Head of caudate nucleus (tissue), 42 donors: ENCODE results near the gene ROBO2.
"Not testable (repeated sequence)": the region's sequence is repeated elsewhere in the genome, so short reads cannot be mapped to it uniquely, and the experiment has no call there.

Source experiments
- DNase-seq, 42 donors: peaks; one replicate each; pipeline versions ENCODE4 v3.0.0 to v3.0.0-alpha.2; 2020 to 2021; ENCODE audit warnings: mixed read lengths in 7 of 42
- intact Hi-C: fragments of 100-400 bp; cut with DNase I; formaldehyde crosslinking; loops from one replicate; pipeline ENCODE4 v1.15.0; 2022

The ROBO2 gene

GRCh38 chr3:77362936-77363335 lies 323.0 kb downstream of the ROBO2 start:
- peak in 1 of 42 donors; percentile 14 for DNase-seq
- intact Hi-C loops = no loop called here

GRCh38 chr3:77365152-77365551 lies 325.3 kb downstream of the ROBO2 start:
- intact Hi-C loops = no loop called here
- no peak for DNase-seq

DNA sequence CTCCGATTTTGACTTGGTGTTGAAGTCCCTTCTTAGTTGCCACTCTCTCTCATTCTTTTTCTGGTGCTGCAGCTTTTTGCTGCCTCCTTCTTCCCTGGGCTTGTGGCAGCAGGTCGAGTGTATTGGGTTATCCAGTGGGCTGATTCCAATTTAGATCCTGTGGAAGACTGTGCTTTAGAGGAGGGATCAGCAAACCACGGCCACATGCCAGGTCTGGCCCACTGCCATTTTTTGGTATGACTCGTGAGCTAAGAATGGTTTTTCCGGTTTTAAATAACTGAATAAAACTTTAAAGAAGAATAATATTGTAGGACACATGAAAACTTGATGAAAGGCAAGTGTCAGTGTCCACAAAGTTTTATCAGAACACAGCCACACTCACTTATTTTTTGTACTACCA lies 330.5 kb downstream of the ROBO2 start:
- intact Hi-C loops = no loop called here
- DNase-seq = no peak

GRCh38 chr3:77372018-77372417 lies 332.1 kb downstream of the ROBO2 start:
- DNase-seq = no peak
- intact Hi-C loops = no loop called here

DNA sequence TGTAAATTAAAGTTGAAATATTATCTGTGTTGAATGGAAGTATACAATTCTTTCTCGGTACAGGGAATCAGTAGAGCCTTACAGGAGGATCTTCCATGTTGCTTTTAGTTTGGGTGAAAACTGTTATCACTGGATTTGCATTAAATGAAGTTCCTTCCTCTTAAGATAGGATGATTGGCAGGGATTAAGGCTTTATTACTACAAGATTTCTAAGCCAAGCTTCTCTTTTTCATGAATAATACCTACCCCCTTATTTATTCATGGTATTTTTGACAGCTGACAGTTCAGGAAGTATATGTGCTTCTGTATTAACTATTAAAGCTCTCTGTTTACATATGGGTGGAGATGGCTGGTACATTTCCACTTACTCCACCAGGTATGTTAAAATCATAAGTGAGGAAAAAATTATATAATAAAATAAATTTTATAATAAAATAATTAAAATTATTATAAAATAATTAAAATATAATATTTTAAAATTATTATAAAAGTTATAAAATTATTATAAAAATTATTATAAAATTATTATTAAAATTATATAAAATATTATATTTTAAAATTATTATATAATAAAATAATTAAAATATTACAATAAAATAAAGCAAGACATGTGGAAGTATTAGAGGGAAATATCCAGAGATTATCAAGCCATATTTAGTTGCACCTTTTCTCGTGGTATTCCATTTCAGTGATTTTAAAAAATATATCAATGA lies 332.9 kb downstream of the ROBO2 start:
- DNase-seq = no peak
- intact Hi-C loops = no loop called here

DNA sequence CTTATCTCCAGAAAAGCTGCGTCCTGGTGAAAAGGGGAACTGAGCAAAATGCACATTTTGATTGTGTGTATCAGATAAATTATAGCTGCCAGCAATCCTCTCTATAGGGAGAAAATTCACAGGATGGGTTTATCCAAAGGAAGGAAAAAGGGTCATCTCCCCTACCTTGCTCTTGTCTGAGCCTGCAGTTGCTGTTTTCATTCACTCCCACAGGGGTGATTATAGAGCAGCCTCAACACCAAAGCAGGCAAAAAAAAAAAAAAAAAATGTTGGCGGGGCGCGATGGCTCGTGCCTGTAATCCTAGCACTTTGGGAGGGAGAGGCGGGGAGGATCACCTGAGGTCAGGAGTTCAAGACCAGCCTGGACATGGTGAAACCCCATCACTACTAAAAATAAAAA lies 333.7 kb downstream of the ROBO2 start:
- no peak for DNase-seq
- intact Hi-C loops = no loop called here

DNA sequence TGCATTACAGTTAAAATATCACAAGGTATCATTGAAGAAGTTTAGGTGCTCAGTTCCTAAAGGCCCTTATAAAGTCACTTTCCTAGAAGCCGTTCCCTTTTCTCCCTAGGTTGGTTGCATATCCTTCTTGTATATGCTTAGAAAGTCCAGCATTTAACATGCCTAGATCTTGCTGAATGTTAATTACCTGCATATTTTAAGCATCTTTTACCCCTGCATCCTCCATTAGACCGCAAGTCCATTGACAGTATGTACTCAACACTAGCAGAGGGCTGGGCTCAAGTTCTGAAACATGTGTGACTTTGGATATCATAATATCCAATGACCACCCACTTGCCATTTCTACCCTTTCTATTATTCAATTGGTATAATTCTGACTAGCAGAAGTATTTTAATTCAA lies 336.6 kb downstream of the ROBO2 start:
- intact Hi-C loops = no loop called here
- no peak for DNase-seq

DNA sequence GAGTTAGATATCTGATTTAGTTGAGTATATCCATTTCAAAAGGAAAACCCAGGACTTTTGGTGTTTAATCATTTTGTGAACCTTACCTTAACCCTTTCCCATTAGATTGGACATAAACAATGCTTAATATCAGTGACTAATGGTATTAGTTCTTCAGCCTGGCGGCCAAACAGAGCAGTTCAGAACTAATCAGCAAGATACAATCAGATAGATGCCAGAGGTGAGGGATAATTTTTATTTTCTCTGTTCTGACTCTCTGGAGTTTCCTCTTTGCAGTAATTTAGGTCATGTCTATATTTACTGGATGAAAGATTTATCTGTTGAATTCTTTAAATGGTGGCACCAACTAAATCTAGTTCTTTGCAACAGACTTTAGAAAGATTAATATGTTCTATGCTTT lies 337.8 kb downstream of the ROBO2 start:
- intact Hi-C loops = no loop called here
- DNase-seq = no peak

DNA sequence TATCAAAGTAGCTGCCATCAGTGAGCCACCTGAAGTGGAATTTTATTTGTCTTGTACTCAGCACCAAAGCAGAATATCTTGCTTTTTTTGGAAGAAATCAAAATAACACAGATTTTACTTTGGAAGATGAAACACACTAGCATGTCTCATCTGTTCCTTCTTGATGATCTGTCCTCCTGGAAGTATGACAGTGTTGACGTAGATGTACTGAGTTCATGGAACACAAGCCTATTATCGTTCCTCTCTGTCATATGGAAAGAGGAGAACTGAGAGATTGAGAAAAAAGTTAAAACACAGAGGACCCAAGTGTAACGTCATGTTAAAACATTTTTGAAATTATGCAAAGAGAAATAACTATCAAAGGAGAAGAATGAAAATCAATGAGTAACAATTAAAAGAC lies 340.2 kb downstream of the ROBO2 start:
- intact Hi-C loops = no loop called here

DNA sequence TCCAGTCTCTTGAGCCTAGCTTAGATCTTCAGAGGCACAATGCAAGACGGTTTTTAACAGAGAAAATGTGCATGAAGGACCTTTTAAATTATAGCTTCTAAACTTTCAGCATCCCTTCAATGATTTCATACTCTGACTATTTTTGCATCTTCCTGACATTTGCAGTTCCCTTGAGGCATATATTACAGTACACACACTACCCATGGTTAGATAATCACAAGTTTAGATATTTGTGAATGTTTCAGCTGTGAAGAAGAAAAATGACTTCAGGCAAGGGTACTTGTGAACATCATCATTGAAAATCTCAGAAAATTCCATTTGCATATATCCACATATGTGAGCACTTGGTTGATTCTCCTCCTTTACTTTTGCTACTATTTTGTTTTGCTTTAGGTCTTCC lies 341.5 kb downstream of the ROBO2 start:
- no peak for DNase-seq
- intact Hi-C loops = no loop called here

More for the DNA sequence above, 340.2 kb downstream of the ROBO2 start:
- no peak for DNase-seq

GRCh38 chr3:77392181-77392580 lies 352.3 kb downstream of the ROBO2 start:
- intact Hi-C loops = no loop called here
- no peak for DNase-seq

DNA sequence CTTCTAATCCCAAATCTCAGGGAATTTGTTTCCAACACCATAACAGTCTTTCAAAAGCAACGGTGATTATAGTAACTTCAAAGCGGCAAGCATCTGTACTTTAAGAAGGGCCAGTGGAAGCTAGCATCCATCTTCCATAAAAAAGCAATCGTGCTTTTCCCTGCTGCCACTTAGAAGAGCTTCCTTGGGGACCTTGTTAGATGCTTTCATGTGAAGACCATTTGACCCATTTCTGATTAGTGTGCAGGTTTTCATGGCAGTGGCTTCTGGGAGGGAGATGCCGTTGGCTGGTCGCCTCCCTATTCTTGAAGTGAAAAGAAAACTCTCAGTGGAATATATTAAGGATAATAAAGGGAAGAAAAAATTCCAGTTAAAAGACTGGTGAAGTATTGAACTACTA lies 354.1 kb downstream of the ROBO2 start:
- intact Hi-C loops = no loop called here
- DNase-seq = no peak

DNA sequence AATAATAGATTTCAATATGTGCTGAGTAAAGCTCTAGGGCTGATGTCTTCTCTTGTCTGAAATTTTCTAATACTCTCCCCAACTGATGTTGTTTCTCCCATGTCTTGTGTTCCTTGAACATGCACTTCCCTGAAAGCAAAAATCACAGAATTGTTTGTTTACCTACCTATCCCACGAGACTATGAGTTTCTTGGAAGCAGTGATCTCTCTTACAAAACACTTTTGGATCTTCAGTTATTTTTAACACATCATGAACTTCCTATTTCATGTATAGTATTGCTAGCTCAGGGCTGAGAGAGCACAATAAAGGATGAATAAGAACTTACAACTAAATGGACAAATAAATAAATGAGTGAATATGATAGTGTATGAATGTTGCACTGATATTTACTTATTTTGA lies 365.0 kb downstream of the ROBO2 start:
- no peak for DNase-seq
- intact Hi-C loops = no loop called here

- DNase-seq = no peak
- intact Hi-C loops = no loop called here
Measured at GRCh38 chr3:77407441-77407840, 367.5 kb downstream of the ROBO2 start.

DNA sequence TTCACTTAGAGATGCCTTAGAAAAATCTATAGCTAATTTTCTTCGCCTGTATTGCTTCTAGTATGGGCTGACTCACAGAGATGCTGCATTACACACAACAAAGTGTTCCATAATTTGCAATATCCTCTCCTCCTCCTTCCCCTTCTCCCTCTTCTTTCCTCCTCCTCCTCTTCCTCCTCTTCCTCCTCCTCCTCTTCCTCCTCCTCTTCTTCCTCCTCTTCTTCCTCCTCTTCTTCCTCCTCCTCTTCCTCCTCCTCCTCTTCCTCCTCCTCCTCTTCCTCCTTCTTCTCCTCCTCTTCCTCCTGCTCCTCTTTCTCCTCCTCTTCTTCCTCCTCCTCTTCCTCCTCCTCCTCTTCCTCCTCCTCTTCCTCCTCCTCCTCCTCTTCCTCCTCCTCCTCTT lies 370.4 kb downstream of the ROBO2 start:
- DNase-seq, intact Hi-C loops: not testable (repeated sequence)

DNA sequence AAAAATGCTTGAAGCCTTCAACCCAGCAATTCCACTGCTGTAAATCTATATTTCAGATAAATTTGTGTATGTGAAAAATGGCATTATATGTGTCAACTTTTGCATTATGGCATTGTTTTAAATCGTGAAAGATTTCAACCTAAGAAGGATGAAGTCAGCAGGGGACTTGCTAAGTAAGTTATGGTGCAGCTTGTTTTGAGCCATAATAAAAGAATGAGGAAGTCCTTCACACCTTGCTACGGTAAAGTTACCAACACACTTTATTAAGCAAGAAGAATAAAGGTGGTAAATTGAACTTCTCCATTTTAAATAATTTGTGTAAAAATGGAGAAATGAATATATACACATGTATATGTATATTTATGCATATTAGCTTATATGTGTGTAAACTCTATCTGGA lies 371.4 kb downstream of the ROBO2 start:
- no peak for DNase-seq
- intact Hi-C loops = no loop called here

GRCh38 chr3:77412021-77412438 lies 372.1 kb downstream of the ROBO2 start:
- intact Hi-C loops = no loop called here

DNA sequence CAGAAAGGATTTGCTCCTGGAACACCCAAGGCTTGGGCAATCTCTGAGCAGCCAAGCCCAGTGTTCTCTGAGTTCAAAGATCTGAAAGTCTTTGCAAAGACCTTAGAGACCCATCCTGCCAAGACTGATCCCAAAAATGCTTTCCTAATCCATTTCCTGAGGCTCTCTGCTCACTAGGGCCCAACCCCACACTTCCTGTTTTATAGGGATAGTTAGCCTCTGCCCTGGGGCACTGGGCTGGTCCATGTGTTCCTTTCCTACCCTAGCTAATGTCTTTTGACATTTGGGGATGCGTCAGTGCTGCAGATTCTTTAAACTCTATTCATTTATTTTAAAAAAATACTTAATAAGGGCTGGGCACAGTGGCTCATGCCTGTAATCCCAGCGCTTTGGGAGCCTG lies 372.7 kb downstream of the ROBO2 start:
- no peak for DNase-seq
- intact Hi-C loops = no loop called here

More at GRCh38 chr3:77412021-77412438, 372.1 kb downstream of the ROBO2 start:
- no peak for DNase-seq

DNA sequence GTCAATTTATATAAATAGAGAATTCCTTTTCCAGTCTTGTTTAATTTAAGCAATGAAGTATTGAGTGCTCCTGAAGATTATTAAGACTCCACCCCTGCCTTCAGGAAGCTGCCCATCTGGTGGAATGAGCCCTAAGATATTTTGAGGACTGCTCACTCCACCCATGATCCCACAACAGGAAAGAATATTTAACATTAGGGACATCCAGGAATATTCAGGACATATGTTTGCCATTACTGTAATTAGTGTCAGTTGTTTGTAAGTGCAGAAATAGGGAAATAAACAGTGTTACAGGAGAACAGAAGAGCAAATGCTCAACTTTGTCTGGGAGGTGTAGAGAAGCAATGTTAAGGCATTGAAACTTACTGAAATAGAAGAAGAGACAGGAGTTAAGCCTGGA lies 375.0 kb downstream of the ROBO2 start:
- intact Hi-C loops = no loop called here
- no peak for DNase-seq

- no peak for DNase-seq
- intact Hi-C loops = no loop called here
Measured at GRCh38 chr3:77420336-77420735, 380.4 kb downstream of the ROBO2 start.

DNA sequence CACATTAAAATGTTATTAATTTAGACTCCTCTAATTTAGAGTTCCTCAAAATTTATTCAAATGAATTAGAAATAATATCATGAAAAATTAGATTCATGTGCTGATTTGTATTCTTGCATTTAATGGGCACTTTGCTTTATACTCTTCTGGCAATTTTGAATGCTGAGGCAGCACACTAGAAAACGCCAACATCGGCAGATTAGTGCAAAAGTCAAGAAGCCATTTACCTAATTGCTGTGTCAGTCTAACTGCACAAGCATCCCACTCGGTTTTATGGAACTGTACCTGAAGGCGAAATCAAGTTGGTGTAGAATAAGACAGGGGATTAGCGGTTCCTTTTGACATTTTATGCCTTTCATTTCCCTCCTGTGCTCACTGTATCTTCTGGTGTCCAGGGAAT lies 382.0 kb downstream of the ROBO2 start:
- DNase-seq = peak in 14 of 42 donors; percentile 4 to 56 (median 15)
- intact Hi-C loops = no loop called here

DNA sequence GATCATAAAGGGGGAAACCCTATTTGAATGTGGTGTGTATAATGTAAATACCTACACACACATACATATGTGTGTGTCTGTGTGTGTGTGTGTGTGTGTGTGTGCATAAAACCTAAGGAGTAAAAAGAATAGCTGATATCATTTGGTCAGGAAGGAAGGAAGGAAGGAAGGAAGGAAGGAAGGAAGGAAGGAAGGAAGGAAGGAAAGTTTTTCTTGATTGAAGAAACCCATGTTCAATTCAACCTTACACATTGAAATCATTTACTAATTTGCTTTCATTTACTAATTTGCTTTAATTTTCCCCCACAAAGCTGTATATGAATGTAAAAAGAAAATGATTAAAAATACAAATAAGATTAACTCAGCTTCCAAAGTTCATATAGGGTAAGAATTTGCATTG lies 386.6 kb downstream of the ROBO2 start:
- DNase-seq = no peak
- intact Hi-C loops = no loop called here
